Head of caudate nucleus (tissue), 42 donors: ENCODE data around the gene ADO.
"Not testable (repeated sequence)": the region's sequence is repeated elsewhere in the genome, so short reads cannot be mapped to it uniquely, and the experiment has no call there.

Experiments used
- DNase-seq, 42 donors: peaks; one replicate each; pipeline versions ENCODE4 v3.0.0 to v3.0.0-alpha.2; 2020 to 2021; ENCODE audit warnings: mixed read lengths in 7 of 42
- intact Hi-C: fragments of 100-400 bp; cut with DNase I; formaldehyde crosslinking; loops from one replicate; pipeline ENCODE4 v1.15.0; 2022

ADO gene

DNA sequence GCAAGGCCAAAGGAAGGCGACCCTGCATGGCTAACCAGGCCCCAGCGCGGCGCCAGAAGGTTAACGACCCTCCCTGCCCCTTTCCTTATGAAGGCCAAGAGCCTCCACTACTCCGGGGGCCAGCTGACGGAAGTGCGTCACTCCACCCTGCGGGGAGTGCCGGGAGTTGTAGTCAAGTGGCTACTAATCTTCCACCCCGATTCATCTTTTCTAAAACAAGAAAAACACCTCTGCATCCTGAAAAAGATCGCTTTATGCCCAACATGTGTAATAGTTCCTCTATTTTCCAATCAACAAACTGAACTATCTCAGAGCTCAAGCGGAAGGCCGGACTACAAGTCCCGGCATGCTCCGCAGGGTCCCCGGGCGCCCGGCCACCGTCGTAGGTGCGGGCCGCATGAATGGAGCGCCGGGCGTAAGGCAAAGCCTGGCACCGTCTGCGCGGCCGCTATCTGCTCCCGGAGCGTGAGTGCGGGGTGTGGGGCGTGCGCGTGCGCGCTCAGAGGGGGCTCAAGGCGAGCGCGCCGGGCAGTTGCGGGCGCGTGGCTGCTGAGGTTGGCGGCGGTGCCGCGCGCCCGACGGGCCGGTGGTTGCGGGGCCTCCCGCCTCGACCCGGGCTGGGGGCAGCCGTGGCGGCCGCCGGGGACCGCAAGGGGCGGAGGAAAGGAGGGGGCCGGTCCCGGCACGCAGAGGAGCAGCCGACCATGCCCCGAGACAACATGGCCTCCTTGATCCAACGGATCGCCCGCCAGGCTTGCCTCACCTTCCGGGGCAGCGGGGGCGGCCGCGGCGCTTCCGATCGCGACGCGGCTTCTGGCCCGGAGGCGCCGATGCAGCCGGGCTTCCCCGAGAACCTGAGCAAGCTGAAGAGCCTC, at the start of gene ADO:
Gene ADO, plus strand, starts transcription at position 365 of the 875 bp plus-strand sequence. Its CDS starts 340 bp downstream, at position 705.
- intact Hi-C loops: loop anchor here (1.0 kb wide), 1 partner anchor 13 kb away; no protein-coding TSS in a partner anchor

DNA sequence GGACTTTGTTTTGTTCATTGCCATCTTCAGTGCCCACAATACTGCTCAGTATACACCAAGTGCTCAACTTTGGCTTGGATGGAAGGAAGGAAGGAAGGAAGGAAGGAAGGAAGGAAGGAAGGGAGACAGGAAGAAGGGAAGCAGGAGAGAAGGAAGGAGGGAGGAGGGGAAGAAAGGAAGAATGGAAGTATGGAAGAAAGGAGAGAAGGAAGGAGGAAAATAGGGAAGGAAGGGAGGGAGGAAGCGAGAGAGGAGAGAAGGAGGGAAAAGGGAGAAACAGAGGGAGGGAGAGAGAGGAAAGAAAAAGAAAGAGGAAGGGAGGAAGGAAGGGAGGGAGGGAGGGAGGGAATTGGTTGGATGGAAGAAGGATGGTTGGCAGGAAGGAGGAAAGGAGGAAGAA, 49.6 kb upstream of the ADO start:
- intact Hi-C loops: no loop called here
- DNase-seq: no peak

More for the DNA sequence above, at the start of gene ADO:
- peak; percentile 84 to 97 (median 94) for DNase-seq

DNA sequence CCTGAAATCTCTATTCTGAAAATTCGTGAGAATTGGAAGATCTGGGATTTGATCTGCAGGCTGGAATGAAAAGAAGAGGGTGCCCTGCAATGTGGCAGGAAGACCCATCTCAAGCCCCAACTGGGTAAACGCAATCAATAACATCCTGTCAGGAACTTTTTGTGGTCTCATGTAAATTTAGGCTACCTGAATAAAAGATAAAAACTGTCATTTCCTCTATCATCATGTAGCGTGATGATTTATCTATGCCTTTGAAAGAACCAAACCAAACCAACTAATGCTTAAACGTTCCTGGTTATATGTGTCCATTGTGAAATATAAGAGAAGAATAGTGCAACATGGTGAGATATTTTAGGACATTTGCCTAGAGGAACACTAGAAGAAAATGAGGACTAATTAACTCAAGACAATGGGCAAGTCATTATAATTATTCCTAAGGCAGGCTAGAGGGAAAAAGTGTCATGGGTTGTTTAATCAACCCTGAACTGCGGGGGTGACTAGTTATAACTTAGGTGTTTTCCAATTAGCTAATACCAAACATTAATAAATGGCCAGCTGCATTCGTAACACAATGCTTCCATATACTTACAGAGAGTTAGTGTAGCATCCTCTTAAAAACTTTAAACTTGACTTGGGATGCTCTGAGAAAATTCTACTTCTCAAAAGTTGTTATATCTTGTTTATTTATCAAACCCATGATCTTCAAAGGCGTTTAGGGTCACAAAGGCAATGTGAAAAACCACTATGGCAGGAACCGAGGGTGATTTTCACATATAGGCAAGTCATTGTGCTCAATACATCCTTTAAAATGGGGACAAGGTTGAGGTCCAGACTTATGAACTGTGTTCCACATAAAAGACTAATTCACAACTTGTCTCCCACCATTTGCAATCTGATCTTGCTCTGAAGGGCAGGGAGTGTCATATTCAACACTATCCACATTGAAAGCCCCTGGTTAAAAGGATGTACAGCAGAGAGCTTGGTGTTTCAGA, 48.6 kb upstream of the ADO start:
- DNase-seq: no peak
- intact Hi-C loops: no loop called here

DNA sequence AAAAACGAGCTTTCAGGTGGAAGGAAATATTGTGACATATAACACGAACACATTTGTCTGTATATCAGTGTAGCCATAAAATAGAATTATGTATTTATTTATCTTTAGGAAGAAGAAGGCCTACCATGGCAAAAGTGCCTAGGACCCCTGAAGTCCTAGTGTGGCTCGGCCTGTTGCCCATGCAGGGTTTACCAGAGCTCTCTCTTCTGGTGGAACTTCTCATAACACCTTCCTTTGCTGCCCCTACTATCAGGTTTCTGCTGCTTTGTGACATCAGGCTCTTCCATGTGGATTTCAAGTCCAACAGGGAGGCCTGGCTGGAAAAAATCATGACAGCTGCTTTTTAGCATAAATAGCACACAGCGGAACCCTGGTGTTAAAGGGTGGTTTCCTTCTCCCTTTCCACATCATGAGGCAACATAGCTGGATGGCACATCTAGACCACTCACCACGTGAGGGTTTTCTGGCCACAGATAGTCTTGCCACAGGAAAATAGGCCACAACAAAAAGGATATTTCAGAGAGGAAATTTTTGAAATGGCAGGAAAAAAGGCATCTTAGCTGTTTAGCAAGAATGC, 44.8 kb upstream of the ADO start:
- intact Hi-C loops: no loop called here

DNA sequence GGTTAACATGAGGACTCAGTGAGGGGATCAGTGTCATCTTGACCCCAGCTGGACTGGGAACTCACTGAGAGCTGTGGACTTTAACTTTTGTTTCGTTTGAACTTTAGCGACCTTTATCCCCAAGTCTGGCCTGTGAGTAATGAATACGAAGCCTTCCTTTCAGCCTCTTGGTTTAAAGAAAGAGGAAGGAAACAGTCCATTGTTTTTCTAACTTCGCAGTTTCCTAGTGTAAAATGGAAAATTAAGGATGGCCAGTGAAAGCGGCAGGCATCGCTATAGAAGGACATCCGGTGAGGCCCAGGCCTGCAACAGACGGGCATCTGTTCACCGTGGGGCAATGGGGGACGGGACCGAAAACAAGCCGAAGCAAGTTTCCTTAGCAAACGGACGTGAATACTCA, 44.1 kb upstream of the ADO start:
- peak in 3 of 42 donors; percentile 5 to 19 (median 7) for DNase-seq
- intact Hi-C loops: no loop called here

More for the DNA sequence above, 44.8 kb upstream of the ADO start:
- DNase-seq: peak in 1 of 42 donors; percentile 3

DNA sequence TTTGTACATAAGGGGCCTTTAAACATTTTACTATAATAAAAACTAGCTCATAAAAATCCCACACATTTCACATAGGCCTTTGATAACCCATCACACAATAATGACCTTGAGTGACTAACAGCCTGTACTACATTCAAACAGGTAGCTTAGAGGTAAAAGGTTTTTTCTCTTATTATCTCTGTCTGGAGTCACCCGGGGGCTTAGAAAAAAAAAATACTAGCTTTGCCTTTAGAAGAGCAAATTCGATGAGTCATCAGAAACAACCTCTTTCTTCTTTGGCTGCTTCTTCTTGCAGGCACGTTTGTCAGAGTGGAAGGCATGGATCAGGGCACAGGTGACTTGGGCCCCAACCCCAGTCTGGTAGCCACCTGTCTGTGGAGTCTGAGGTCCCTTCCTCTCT, 43.4 kb upstream of the ADO start:
- DNase-seq: no peak
- intact Hi-C loops: no loop called here

DNA sequence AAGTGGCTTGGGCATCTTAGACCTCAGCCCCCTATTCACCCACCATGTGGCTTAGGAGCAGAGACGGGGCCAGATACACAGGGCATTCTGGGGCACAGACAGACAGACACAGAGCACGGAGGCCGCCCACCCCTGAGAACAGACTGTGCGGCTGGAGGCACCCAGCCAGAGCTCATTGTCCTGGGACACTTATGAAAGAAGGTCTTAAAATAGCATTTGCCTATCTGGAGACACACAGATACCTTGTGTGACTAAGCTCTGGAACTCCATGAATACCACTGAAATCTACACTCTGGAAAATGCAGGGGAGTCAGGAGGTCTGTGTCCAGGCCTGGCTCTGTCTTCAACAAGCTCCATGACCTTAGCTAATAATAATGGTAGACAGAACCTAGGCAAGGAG, 41.4 kb upstream of the ADO start:
- intact Hi-C loops: no loop called here

DNA sequence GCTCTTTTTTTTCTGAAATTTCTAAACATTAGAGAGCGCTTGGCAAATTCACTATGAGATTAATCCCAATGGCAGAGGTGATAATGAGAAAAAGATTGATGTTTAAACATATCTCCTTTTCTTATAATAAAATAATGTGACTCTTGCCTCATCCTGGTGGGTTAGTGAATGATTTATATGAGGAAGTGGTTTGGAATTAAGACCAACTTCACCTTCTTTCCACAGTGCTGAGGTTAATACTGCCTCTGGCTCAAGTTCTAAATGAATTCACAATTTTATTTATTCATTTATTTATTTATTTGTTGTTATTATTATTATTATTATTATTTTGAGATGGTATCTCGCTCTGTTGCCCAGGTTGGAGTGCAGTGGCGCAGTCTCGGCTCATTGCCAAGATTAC, 40.5 kb upstream of the ADO start:
- no peak for DNase-seq
- intact Hi-C loops: no loop called here

More for the DNA sequence above, 41.4 kb upstream of the ADO start:
- no peak for DNase-seq

DNA sequence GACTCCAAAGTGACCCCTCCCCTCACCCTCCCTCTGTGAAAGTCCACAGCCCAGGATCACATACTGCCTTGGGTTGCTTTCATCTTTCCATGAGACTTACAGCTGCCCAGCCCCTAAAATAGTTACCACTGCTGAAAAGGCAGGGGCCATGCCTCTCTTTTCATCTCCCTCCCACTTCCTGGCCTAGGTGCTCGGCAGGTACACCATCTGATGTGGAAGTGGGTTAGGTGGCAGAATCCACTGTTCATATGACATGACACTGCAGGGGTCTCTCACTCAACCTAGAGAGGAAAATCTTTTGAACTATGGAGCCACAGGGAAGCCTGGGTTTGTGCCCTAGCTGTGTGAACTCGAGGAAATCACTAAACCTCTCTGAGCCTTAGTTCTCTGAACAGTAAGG, 38.8 kb upstream of the ADO start:
- DNase-seq: no peak
- intact Hi-C loops: no loop called here

DNA sequence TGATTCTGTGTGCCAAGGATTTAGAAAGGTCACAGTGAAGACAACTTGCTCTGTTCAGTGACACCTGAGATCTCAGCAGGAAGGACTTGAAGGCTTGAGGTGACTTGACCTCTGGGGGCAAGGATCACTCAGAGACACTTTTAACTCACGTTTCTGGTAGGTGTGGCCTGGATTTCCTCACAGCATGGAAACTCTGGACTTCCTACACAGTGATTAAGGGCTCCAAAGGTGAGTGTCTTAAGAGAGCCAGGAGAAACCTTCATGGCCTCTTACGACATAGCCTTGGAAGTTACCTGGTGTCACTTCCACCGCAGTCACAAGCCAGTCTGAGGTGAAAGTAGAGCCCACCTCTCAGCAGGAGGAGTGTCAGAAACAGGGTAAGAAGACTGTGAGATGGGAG, 38.1 kb upstream of the ADO start:
- DNase-seq: no peak
- intact Hi-C loops: no loop called here

DNA sequence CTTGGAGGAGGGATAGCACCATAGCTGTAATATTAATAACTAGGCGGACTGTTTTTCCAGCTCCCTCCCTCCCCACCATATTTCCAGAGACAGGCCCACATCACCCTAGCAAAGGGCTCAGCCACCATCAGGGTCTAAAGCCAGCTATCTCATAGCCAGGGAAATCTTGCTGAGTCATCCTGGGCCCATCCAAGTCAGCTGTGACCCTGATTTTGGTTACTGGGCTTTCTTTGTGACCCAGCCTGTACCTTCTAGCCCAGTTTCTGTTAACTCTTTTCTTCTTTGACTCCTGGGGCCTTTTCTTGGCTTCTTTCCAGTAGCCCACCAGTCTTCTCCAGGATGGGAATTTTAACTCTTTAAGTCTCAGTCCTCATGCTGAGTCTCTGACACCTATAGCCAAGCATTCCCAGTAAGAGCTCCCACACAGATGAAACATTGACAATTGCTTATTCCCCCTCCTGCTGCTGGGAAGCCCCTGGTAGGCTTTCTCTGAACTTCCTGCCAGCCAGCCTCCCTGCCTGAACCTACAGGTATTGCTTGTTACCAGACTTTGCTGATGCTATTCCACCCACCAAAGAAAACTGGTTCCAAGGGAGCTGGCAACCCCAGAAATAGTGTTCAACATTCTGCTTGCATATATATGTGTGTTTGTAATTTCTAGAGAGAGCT, 34.8 kb upstream of the ADO start:
- DNase-seq: peak in 9 of 42 donors; percentile 15 to 40 (median 22)
- intact Hi-C loops: no loop called here

DNA sequence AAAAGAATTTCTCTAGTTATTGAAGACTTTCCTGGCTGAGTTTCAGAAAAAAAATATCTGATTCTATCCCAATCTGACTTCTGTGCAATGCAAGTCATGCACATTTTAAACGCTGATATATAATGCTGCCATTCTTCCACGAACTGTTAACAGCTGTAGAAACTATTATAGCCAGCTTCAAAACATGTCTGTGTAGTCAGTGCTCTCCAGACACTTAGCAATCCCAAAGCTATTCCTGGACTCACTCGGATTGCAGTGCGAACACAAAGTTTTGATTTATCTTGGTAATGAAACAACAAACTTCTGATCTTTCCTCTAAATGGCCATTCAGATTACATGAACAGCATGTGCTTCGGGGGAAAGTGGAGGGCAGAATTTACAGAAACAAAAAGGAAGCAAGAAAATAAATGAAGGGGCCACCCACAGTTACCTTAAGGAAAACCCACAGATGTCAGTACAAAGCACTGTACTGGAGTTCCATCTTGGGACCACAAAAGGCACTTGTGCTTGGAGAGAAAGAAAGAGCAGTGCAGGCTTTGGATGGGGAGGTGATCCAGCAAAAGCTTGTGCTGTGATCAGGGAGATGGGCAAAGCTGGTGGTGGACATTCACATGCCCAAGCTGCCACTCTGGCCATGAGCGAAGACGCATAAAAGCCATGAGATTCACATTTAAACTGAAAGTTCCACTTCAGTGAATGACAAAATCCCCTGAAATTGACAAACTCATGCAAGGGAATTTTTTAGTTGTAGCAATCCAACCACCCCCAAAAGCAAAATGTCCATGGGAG, 32.1 kb upstream of the ADO start:
- intact Hi-C loops: no loop called here
- DNase-seq: no peak

DNA sequence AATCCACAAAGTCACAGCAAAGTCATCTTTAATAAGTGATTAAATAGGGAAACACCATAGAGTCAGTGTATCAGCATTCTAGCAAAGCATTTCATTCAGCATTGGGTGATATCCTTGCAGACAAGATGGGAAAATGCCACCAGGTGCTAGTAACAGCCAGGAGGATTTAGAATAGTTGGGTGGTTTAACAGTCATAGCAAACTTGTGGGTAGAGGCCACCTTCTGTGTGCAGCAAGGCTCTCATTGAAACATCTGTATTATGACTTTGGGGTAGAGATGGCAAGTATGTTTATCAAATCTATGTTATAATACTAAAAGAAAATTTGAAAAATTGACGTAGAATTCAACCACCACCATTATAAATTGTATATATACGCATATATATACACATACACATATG, 26.4 kb upstream of the ADO start:
- DNase-seq: no peak
- intact Hi-C loops: no loop called here

DNA sequence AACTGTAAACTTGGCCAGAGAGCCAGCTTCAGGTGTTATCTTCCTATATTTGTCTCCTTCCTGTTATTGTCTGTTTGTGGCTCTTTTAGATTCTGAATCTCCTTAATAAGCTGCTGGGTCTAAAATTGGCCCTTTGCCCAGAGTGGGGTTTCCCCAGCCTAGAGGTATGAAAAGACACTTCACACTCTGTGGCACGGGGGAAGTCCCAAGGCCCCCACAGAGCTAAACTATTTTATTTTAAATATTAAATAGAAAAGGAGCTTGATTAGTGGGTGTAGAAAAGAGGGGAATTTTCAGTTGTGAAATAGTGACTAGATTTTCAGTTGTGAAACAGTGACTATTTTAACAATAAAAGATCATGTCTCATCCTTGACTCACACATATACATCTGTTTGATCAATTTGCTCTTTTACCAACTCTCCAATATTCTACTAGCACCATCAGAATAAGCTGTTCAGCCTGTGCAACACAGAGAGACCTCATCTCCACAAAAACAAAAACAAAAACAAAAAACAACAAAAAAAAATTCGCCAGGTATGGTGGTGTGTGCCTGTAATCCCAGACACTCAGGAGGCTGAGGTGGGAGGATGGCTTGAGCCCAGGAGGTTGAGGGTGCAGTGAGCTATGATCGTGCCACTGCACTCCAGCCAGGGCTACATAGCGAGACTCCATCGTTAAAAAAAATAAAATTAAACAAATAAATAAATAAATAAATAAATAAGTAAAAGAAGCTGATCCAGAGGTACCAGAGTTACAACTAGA, 24.9 kb upstream of the ADO start:
- DNase-seq: no peak
- intact Hi-C loops: no loop called here

DNA sequence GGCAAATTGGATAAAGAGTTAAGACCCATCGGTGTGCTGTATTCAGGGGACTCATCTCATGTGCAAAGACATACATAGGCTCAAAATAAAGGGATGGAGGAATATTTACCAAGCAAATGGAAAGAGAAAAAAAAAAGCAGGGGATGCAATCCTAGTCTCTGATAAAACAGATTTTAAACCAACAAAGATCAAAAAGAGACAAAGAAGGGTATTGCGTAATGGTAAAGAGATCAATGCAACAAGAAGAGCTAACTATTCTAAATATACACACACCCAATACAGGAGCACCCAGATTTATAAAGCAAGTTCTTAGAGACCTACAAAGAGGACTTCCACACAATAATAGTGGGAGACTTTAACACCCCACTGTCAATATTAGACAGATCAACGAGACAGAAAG, 20.0 kb upstream of the ADO start:
- intact Hi-C loops, DNase-seq: not testable (repeated sequence)

DNA sequence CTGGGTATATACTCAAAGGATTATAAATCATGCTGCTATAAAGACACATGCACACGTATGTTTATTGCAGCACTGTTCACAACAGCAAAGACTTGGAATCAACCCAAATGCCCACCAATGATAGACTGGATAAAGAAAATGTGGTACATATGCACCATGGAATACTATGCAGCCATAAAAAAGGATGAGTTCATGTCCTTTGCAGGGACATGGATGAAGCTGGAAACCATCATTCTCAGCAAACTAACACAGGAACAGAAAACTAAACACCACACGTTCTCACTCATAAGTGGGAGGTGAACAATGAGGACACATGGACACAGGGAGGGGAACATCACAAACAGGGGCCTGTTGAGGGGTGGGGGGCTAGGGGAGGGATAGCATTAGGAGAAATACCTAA, 16.2 kb upstream of the ADO start:
- intact Hi-C loops, DNase-seq: not testable (repeated sequence)

DNA sequence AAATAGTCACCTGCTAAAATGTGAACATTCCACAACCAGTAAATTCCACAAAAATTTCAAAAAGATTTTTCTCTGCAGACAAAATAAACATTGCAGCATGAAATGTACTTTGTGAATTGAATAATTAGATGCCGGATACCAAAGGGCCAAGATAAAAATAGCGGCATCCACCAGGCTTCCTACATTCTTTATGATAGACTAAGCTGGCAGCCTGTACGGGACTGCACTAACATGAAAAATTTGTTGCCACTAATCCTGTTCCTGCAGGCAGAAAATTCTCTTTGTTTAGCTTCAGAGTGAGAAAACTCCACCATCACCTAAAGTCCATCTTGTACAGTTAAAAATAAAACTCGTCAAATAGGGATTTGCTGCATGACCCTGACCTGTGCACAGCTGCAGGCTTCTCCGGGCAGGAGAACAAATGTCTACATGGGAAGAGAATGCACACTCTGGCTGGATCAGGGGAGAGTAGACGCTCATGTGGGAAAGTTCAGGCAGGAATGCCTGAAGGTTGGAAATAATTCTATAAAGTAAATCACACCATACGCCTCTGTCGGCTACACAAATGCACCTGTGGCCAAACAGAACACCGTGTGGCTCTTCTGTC, 15.6 kb upstream of the ADO start:
- intact Hi-C loops: no loop called here
- DNase-seq: peak in 1 of 42 donors; percentile 17
